Activated T-helper 1 cell treated with anti-CD3 and anti-CD28 coated beads, Interleukin-12 subunit alpha, Interleukin-12 subunit beta, Interleukin-2, Interleukin-4 antibody, amounts not matched to agents 30 ng/mL and 10 ng/mL and 1 ng/mL, durations not matched to agents 14 hours and 24 hours and 36 hours (primary cell): ENCODE results near the gene DENND1B. TPM values are rescaled to one million over a fixed set of nuclear protein-coding genes. Genes with fewer than 3 reads are reported as not detected.

Experiments
- DNase-seq: peaks from one replicate; pipeline ENCODE4 v3.0.0; 2021; ENCODE audit warnings: low spot score
- H3K27ac Mint-ChIP-seq: one replicate; pipeline ENCODE4 v1.8.0; 2021; ENCODE audit warnings: mild to moderate bottlenecking, mixed read lengths
- H3K27me3 Mint-ChIP-seq: one replicate; pipeline ENCODE4 v1.8.0; 2022; ENCODE audit warnings: mild to moderate bottlenecking, moderate library complexity, mixed read lengths; ENCODE audit not compliant: insufficient read depth
- H3K36me3 Mint-ChIP-seq: one replicate; pipeline ENCODE4 v1.8.0; 2021; ENCODE audit warnings: low read depth, mixed read lengths
- H3K4me1 Mint-ChIP-seq: one replicate; pipeline ENCODE4 v1.8.0; 2021; ENCODE audit warnings: low read depth, mixed read lengths
- H3K4me3 Mint-ChIP-seq: one replicate; pipeline ENCODE4 v1.8.0; 2021; ENCODE audit warnings: mild to moderate bottlenecking, moderate library complexity, mixed read lengths
- H3K9me3 Mint-ChIP-seq: one replicate; pipeline ENCODE4 v1.8.0; 2021; ENCODE audit warnings: mixed read lengths
- intact Hi-C: fragments of 100-400 bp; cut with micrococcal nuclease; formaldehyde crosslinking; loops from one replicate; pipeline ENCODE4 v1.15.1; 2024
- total RNA-seq: library from RNA; stranded (reverse); gene quantifications from 2 replicates; pipeline ENCODE4 v1.2.3, GENCODE V29; 2022

Gene DENND1B
- total RNA-seq, 1 donor from 2014 or later: 16.5 TPM

DNA sequence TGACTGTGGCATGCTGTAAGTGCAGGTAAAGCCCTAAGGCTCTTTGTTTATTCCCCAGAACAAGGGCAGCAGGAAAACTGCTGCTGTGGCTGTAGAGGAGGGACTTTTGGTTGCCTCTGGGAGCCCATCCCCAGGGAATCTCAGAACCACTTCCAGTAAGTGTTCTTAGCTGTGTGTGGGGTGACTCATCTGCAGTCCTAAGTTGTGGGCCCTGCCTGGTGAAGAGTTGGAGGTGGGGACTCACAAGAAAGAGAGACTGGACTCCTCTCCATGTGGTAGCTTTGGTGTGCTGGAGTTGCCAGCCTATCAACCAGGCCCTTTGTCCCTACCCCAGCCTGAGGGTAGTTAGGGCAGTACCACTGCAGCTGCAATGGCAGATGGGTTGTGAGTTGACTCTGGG lies 24.0 kb upstream of the DENND1B start:
- Mint-ChIP-seq H3K4me1 (no peaks in the 10 kb centered on the region), H3K27ac (no peak overlapping the region), H3K9me3 (peaks cover 39% of the 10 kb centered on the region), H3K4me3 (no peak overlapping the region), H3K36me3 (peaks cover 5% of the 10 kb centered on the region), H3K27me3 (peaks cover 6% of the 10 kb centered on the region)
- intact Hi-C loops: no loop called here
- DNase-seq: no peak

DNA sequence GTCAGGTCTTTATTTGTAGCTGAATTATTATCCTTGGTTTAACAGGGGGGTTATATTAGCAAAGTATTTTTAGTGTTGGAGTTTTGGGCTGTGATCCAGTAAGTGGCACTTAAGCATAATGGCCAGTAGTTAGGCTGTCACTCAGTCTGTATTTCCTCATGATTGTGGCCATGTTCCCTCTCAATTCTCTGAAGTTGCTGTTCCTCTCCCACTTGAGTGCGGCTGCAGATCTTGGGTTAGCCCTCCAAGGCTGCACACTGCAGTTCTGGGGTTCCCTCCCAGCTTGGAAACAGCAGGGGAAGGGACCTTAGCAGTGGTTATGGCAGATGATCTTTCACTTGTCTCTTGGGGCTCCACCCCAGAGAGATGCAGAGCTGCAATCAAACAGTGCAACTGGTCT lies 23.2 kb upstream of the DENND1B start:
- Mint-ChIP-seq H3K4me1 (no peaks in the 10 kb centered on the region), H3K36me3 (peaks cover 5% of the 10 kb centered on the region), H3K9me3 (peaks cover 39% of the 10 kb centered on the region), H3K27ac (no peak overlapping the region), H3K27me3 (peaks cover 7% of the 10 kb centered on the region), H3K4me3 (no peak overlapping the region)
- DNase-seq: no peak
- intact Hi-C loops: no loop called here

DNA sequence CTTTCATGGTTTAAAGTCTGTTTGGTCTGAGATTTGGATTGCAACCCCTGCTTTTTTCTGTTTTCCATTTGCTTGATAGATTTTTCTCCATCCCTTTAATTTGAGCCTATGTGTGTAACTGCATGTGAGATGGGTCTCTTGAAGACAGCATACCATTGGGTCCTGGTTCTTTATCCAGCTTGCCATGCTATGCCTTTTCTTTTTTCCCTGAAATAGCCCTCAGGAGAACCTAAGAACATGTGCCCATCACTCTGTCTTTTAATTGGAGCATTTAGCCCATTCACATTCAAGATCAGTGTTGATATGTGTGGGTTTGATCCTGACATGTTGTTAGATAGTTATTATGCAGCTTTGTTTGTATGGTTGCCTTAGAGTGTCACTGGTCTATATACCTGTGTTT lies 21.7 kb upstream of the DENND1B start:
- Mint-ChIP-seq H3K9me3 (peaks cover 38% of the 10 kb centered on the region), H3K36me3 (peaks cover 5% of the 10 kb centered on the region), H3K27ac (no peak overlapping the region), H3K4me1 (no peaks in the 10 kb centered on the region), H3K4me3 (no peak overlapping the region), H3K27me3 (peaks cover 7% of the 10 kb centered on the region)
- no peak for DNase-seq
- intact Hi-C loops: no loop called here

DNA sequence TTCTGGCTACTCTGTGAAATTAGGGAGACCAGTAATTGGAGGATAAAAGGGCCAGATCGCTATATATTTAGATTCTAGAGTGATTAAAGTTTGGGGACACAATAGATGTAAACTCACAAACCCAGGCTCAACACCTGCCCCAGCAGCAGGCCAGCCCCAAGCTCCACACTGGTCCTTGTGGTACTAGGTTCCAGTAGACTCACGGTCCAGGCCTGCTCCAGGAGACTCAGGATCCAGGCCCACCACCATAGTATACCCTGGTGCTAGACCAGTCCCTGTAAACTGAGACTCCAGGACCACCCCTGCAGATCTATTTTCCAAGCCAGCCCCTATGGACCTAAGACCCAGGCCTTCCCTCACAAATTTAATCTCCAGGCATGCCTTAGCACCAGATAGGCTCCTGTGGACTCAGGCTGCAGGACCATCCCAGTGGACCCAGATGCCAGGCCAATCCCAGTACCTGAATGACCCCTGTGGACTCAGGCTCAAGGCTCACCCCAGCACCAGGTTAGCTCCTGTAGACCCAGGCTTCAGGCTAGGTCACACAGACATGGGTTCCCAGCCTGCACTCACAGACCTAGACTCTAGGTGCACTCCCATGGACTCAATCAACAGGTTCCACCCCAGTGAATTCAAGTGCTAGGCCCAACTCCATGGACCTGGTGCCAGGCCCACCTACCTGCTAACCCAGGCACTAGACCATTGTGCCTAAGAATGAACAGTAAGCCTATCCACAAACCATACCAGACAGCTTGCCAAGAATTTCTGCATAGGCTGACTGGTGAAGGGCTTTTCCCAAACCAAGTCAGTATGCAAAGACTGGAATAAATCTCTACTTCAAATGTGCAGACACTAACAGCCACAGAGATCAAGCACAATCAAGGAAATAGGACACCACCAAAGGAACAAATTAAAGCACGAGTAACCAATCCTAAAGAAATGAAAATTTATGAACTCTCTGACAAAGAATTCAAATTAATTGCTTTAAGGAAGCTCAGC lies 13.8 kb upstream of the DENND1B start:
- no peak overlapping the region for H3K4me3 Mint-ChIP-seq
- H3K36me3 Mint-ChIP-seq: no peaks in the 10 kb centered on the region
- DNase-seq: no peak
- no peak overlapping the region for H3K27ac Mint-ChIP-seq
- peaks cover 1% of the 10 kb centered on the region for H3K27me3 Mint-ChIP-seq
- H3K9me3 Mint-ChIP-seq: no peaks in the 10 kb centered on the region
- intact Hi-C loops: no loop called here
- no peaks in the 10 kb centered on the region for H3K4me1 Mint-ChIP-seq

DNA sequence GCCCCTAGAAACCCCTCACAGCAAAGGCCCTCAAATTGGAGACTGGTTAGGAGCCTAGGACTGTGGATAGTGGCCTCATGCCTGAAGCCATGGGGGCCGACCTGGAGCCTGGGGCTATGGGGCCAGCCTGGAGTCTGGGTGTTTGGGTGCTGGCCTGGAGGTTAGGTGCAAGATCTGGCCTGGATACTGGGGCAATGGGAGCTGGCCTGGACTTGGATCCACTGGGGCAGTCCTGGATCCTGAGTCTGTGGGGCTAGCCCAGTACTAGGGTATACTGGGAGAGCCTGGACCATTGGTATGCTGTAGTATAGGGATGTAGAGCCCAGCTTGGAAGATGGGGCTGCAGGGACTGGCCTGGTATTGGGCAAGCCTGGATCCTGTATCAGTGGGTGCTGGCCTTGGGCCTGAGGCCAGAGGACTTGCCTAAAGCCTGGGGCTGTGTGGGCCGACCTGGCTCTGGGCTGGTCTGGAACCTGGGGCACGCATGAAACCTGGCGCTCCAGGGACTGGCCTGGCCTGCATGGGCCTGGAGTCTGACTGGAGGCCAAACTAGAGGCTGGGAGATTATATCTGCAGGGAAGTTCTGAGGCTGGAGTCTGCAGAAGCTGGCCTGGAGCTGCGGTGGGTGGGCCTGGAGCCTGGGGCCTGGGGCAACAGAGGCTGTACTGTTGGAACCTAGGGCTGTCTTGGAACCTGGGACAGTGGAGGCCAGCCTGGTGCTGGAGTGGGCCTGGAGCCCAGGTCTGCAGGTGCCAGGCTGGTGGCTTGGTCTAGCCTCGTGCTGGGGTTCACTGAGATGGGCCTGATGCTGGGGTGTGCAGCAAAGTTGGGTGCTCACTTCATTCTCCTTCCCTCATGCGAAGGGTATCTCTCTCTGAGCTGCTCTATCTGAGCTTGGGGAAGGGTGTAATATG lies 12.6 kb upstream of the DENND1B start:
- Mint-ChIP-seq H3K4me3 (no peak overlapping the region), H3K36me3 (no peaks in the 10 kb centered on the region), H3K27ac (no peak overlapping the region), H3K9me3 (no peaks in the 10 kb centered on the region), H3K27me3 (peaks cover 1% of the 10 kb centered on the region), H3K4me1 (no peaks in the 10 kb centered on the region)
- intact Hi-C loops: no loop called here
- DNase-seq: no peak

DNA sequence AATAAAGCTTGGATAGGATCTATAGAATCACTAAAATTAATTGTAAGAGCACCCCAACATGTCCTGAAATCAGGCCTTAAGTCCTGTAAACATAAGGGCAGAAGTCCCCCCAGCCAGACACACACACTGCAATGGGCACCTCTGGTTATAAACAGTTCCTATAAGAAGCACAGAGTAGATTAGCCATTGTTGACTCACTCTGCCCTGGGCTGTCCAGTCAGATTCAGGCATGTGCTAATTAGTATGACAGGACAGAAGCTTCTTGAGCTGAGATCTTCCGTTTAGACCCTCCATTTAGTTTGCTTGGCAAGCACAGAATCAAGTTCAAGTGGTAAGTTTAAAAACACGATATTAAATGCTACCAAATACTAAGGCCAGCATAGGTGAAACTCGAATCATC lies 11.8 kb upstream of the DENND1B start:
- H3K9me3 Mint-ChIP-seq: no peaks in the 10 kb centered on the region
- no peak overlapping the region for H3K27ac Mint-ChIP-seq
- intact Hi-C loops: no loop called here
- no peak for DNase-seq
- H3K27me3 Mint-ChIP-seq: peaks cover 1% of the 10 kb centered on the region
- no peaks in the 10 kb centered on the region for H3K36me3 Mint-ChIP-seq
- H3K4me1 Mint-ChIP-seq: no peaks in the 10 kb centered on the region
- H3K4me3 Mint-ChIP-seq: no peak overlapping the region

DNA sequence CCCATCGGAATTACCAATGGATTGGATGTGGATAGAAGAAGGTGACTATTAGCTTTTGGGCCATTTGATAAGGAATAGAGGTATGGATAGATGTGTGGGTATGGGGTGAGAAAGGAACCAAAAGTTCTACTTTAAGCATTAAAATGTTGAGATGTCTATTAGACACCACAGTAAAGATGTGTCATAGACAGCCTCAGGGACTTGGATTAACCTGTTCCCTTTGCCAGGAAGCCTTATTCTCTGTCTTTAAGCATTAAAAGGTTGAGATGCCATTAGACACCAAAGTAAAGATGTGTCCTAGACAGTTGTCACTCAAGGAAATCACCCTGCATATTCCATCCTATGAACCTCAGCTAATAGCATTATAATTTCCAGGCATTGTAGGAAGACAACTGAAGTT lies 11.0 kb upstream of the DENND1B start:
- no peaks in the 10 kb centered on the region for H3K36me3 Mint-ChIP-seq
- no peaks in the 10 kb centered on the region for H3K4me1 Mint-ChIP-seq
- no peak overlapping the region for H3K4me3 Mint-ChIP-seq
- no peak overlapping the region for H3K27ac Mint-ChIP-seq
- H3K27me3 Mint-ChIP-seq: no peaks in the 10 kb centered on the region
- H3K9me3 Mint-ChIP-seq: no peaks in the 10 kb centered on the region
- no peak for DNase-seq
- intact Hi-C loops: no loop called here

DNA sequence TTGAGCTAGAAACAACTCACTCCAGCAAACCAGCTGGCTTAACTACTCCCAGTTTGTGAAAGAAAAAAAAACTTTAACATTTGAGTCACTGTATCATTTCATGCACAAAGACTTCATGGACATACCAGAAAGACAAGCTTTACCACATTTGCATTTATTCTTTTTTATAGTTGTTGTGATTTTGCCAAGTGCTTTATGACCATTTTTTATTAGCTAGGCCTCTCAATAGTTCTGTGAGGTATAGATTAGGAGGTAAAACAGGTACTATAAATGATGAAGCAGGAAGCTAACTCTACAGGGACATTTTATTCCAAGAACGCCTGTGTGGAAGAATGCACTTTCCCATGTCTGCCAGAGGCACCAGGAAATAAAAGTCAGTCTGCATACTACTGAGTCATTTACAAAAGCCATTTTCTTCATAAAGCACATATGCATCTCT lies 8.2 kb upstream of the DENND1B start:
- Mint-ChIP-seq H3K9me3 (no peaks in the 10 kb centered on the region), H3K4me3 (no peak overlapping the region), H3K4me1 (peaks cover 10% of the 10 kb centered on the region), H3K36me3 (no peaks in the 10 kb centered on the region), H3K27ac (no peak overlapping the region), H3K27me3 (no peaks in the 10 kb centered on the region)
- no peak for DNase-seq
- intact Hi-C loops: no loop called here

DNA sequence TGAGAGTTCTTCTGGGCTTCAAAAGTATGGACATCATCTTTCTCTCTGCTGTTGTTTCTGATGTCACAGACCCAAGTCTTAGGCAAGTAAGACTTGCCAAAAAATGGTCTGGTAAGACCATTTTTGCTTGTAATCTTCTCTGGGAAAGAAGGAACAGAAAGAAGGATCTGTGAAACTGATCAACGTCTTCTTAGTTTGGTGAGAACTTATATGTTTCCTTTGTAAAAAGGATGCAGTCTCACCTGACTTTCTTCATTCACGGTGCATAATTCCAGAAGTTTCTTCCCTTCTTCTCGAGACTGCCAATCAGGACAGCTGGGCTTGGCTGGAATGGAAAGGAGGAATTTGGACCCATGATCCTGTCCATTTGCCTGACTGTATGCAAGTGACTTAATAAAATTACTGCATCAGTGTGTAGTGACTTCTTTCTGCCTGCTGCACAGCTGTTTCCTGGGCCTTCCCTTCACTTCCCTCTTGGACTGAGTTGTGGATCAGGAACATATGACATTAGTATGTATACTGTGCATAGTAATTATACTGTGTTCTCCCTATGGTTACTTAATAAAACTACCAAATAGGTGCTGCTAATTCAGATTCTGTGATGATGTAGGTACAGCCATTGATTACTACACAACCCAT lies 7.6 kb upstream of the DENND1B start:
- intact Hi-C loops: no loop called here
- Mint-ChIP-seq H3K27ac (no peak overlapping the region), H3K4me3 (no peak overlapping the region), H3K4me1 (peaks cover 17% of the 10 kb centered on the region), H3K9me3 (no peaks in the 10 kb centered on the region), H3K36me3 (no peaks in the 10 kb centered on the region), H3K27me3 (no peaks in the 10 kb centered on the region)
- DNase-seq: no peak

DNA sequence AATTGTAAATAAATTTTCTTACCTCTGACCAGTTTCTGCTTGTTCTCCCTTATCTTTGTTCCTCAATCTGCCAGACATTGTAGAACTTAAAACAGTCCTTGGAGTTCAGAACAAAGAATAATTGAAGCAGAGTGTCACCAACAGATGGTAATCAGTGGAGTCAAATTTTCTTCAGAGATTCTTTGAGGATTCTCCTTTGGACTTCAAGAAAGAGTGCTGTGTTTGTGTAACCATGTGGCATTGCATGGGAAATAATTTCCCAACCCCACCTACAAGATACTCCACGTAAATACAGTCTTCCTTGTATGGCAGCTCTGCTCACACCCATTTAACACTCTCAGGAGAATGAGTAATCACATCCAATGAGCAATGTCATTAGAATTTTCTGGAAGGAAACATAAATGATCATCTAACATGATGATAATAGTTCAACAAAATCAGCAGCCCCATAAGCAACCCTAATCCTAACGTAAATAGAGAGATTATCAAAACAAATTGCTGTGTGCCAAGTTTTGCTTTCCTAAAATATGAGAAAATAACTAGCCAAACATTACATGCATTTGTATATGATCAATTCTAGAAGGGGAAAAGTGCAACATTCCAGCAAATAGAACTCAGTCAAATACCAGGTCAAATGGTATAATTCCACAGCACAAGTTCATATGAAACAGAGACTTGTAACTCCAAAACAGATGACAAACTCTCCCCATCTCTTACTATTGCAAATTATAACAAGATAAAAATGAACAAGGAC lies 6.9 kb upstream of the DENND1B start:
- Mint-ChIP-seq H3K36me3 (no peaks in the 10 kb centered on the region), H3K27ac (no peak overlapping the region), H3K9me3 (no peaks in the 10 kb centered on the region), H3K4me1 (peaks cover 23% of the 10 kb centered on the region), H3K27me3 (no peaks in the 10 kb centered on the region), H3K4me3 (no peak overlapping the region)
- intact Hi-C loops: no loop called here
- DNase-seq: no peak

DNA sequence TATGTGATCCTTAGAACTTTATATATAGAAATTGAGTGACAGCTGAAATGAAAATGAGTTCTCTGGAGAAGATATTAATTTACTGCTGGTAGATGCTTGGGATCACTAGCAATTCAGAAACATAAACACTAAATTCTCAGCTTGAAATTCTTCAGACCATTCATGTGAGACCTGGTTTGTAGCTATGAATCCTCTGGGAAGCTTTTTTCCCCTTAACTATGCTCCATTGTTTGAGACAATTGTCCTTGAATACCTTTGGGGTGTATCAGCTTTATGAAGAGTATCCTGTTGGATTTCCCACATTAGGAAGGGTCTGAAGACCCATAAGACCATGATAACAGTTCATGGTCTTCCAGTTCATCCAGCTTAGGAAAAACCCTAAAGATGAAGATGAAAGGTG lies 4.6 kb upstream of the DENND1B start:
- Mint-ChIP-seq H3K4me1 (peaks cover 39% of the 10 kb centered on the region), H3K36me3 (no peaks in the 10 kb centered on the region), H3K27ac (no peak overlapping the region), H3K9me3 (no peaks in the 10 kb centered on the region), H3K27me3 (no peaks in the 10 kb centered on the region), H3K4me3 (no peak overlapping the region)
- DNase-seq: no peak
- intact Hi-C loops: loop anchor here (5.0 to 10.0 kb wide), 12 partner anchors 163 to 1395 kb away; partner anchors contain the start of genes ASPM and NEK7

DNA sequence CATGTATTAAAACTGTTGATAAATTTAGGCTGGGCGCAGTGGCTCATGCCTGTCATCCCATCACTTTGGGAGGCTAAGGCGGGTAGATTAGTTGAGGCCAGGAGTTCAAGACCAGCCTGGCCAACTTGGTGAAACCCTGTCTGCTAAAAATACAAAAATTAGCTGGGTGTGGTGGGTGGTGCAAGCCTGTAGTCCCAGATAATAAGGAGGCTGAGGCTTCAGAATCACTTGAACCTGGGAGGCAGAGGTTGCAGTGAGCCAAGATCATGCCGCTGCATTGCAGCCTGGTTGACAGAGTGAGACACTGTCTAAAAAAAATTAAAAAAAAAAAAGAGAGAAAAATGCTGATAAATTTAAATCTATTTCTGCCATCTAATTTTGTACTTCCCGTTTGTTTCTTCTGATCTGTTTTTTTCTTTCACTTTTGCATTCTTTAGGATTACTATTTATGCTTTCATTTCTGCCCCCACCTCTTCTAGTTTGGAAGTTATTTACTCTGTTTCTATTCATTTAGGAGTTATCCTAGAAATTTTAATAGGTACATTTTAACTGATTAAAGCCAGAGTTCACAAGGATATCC lies 3.2 kb upstream of the DENND1B start:
- Mint-ChIP-seq H3K9me3 (no peaks in the 10 kb centered on the region), H3K27ac (peak overlapping the region; percentile 62), H3K4me1 (peaks cover 48% of the 10 kb centered on the region), H3K27me3 (no peaks in the 10 kb centered on the region), H3K36me3 (no peaks in the 10 kb centered on the region), H3K4me3 (peak overlapping the region; percentile 53)
- intact Hi-C loops: loop anchor here (5.0 to 10.0 kb wide), 12 partner anchors 161 to 1396 kb away; partner anchors contain the start of genes ASPM and NEK7
- no peak for DNase-seq
